SU-DHL-6 (cell line): ENCODE measurements around the gene FBF1.
"Not testable (repeated sequence)": the region's sequence is repeated elsewhere in the genome, so short reads cannot be mapped to it uniquely, and the experiment has no call there.

Experiments used
- H2AFZ ChIP-seq: fragments of 200-600 bp; sonication (generic); 2 replicates; pipeline ENCODE4 v1.6.1; 2014; ENCODE audit warnings: low read depth, mild to moderate bottlenecking, moderate library complexity, mixed read lengths, antibody characterized with exemption, low read length; ENCODE audit not compliant: severe bottlenecking
- H3F3A ChIP-seq: fragments of 200-600 bp; shearing (Covaris generic); 2 replicates; pipeline ENCODE4 v1.6.0; 2016; ENCODE audit warnings: antibody characterized with exemption, mild to moderate bottlenecking; ENCODE audit not compliant: insufficient read depth
- H3K27ac ChIP-seq: fragments of 200-600 bp; sonication (generic); 2 replicates; pipeline ENCODE4 v1.5.1; 2016; ENCODE audit warnings: low read depth, mild to moderate bottlenecking, low read length, moderate library complexity, mixed read lengths
- H3K27me3 ChIP-seq: fragments of 200-600 bp; sonication (generic), shearing (Covaris generic); 2 replicates; pipeline ENCODE4 v1.6.0; 2014; ENCODE audit warnings: mild to moderate bottlenecking, low read length
- H3K36me3 ChIP-seq: fragments of 200-600 bp; sonication (generic); 2 replicates; pipeline ENCODE4 v1.6.1; 2014; ENCODE audit warnings: mild to moderate bottlenecking, low read length, mixed read lengths
- H3K4me2 ChIP-seq: fragments of 300-600, 200-600 bp; shearing (Covaris generic), sonication (generic); 2 replicates; pipeline ENCODE4 v1.6.0; 2014; ENCODE audit warnings: low read length, low read depth, mild to moderate bottlenecking; ENCODE audit not compliant: poor library complexity, severe bottlenecking
- H3K4me3 ChIP-seq: fragments of 200-600 bp; sonication (generic); 2 replicates; pipeline ENCODE4 v1.5.1; 2014; ENCODE audit warnings: antibody characterized with exemption, low read length, mild to moderate bottlenecking, mixed read lengths; ENCODE audit not compliant: insufficient read depth, poor library complexity, severe bottlenecking
- H3K79me2 ChIP-seq: fragments of 200-600 bp; sonication (generic); 2 replicates; pipeline ENCODE4 v1.6.1; 2014; ENCODE audit warnings: mild to moderate bottlenecking, low read length, moderate library complexity; ENCODE audit not compliant: insufficient read depth
- H3K9ac ChIP-seq: fragments of 200-600 bp; sonication (generic); 2 replicates; pipeline ENCODE4 v1.7.0; 2014; ENCODE audit warnings: mild to moderate bottlenecking, low read length
- H3K9me2 ChIP-seq: fragments of 200-600 bp; sonication (generic); replicated peaks from 2 replicates; pipeline ENCODE4 v1.6.1; 2014; ENCODE audit warnings: low read length; ENCODE audit not compliant: insufficient read depth
- H3K9me3 ChIP-seq: fragments of 200-600 bp; sonication (generic); 2 replicates; pipeline ENCODE4 v1.6.1; 2014; ENCODE audit warnings: low read length, mixed read lengths; ENCODE audit not compliant: insufficient read depth
- H4K20me1 ChIP-seq: fragments of 200-600 bp; sonication (generic); 2 replicates; pipeline ENCODE4 v1.6.1; 2014; ENCODE audit warnings: low read depth, mild to moderate bottlenecking, antibody characterized with exemption, low read length, moderate library complexity, mixed read lengths
- EZH2phosphoT487 ChIP-seq: fragments of 200-600 bp; sonication (generic), shearing (Covaris generic); conservative IDR thresholded peaks from 2 replicates; pipeline ENCODE4 v1.6.1; 2018; ENCODE audit warnings: mild to moderate bottlenecking, antibody characterized with exemption, low read length, moderate library complexity, mixed read lengths
- TF ChIP-seq, protein P1 (sequence below): fragments of 200-600 bp; sonication (generic); IDR thresholded peaks from one replicate; pipeline ENCODE4 v1.5.1; 2017; ENCODE audit warnings: antibody characterized with exemption, mild to moderate bottlenecking, low read length, moderate library complexity; ENCODE audit not compliant: insufficient read depth, poor library complexity, severe bottlenecking

Gene FBF1

DNA sequence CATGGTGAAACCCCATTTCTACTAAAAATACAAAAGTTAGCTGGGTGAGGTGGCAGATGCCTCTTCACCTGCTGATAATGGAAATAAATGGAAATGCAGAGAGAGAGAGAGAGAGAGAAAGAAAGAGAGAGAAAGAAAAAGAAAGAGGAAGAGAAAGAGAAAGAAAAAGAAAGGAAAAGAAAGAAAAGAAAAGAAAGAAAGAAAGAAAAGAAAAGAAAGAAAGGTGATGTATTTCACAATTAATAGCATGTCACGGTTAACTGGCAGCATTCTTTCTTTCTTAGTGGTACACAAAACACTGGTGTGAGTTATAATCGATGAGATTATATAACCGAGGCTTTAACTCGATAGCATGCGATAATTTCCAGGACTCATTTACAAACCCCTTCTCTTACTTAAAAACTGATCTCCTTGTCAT, 34.9 kb upstream of the FBF1 start:
- H3K9me3 ChIP-seq = no peaks in the 10 kb centered on the region
- no peak overlapping the region for H3K27ac ChIP-seq
- H3K4me2 ChIP-seq = no peak overlapping the region
- no peak for TF ChIP-seq EZH2phosphoT487
- TF ChIP-seq, protein P1, sequence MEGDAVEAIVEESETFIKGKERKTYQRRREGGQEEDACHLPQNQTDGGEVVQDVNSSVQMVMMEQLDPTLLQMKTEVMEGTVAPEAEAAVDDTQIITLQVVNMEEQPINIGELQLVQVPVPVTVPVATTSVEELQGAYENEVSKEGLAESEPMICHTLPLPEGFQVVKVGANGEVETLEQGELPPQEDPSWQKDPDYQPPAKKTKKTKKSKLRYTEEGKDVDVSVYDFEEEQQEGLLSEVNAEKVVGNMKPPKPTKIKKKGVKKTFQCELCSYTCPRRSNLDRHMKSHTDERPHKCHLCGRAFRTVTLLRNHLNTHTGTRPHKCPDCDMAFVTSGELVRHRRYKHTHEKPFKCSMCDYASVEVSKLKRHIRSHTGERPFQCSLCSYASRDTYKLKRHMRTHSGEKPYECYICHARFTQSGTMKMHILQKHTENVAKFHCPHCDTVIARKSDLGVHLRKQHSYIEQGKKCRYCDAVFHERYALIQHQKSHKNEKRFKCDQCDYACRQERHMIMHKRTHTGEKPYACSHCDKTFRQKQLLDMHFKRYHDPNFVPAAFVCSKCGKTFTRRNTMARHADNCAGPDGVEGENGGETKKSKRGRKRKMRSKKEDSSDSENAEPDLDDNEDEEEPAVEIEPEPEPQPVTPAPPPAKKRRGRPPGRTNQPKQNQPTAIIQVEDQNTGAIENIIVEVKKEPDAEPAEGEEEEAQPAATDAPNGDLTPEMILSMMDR = no peak
- H3K4me3 ChIP-seq = no peak overlapping the region
- H3K9ac ChIP-seq = no peak overlapping the region
- no peaks in the 10 kb centered on the region; the same call in 1 of the 2 replicates for H3K79me2 ChIP-seq
- H3K9me2 ChIP-seq = no peaks in the 10 kb centered on the region
- H4K20me1 ChIP-seq = no peaks in the 10 kb centered on the region
- no peaks in the 10 kb centered on the region for H3K36me3 ChIP-seq
- H3K27me3 ChIP-seq = no peaks in the 10 kb centered on the region
- H2AFZ ChIP-seq = no peak overlapping the region
- H3F3A ChIP-seq = 0 out of 2 replicates have a peak, but pooled peaks cover 15% of the 10 kb centered on the region

DNA sequence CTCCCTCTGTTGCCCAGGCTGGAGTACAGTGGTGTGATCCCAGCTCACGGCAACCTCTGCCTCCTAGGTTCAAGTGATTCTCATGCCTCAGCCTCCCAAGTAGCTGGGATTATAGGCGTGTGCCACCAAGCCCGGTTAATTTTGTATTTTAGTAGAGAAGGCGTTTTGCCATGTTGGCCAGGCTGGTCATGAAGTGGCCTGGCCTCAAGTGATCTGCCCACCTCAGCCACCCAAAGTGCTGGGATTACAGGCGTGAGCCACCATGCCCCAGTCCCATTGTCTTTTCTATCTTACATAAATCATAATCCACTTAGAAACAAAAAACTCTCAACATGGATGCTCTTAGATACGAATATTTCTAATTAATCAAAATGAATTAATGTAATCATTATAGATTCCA, 34.3 kb upstream of the FBF1 start:
- H3K27ac ChIP-seq, H3K9me3 ChIP-seq, H3K4me2 ChIP-seq, H3K9ac ChIP-seq, H4K20me1 ChIP-seq, H3K27me3 ChIP-seq, H3K36me3 ChIP-seq, H2AFZ ChIP-seq, H3K9me2 ChIP-seq, H3K4me3 ChIP-seq, H3K79me2 ChIP-seq: not testable (repeated sequence)
- H3F3A ChIP-seq = 0 out of 2 replicates have a peak, but pooled peaks cover 13% of the 10 kb centered on the region

DNA sequence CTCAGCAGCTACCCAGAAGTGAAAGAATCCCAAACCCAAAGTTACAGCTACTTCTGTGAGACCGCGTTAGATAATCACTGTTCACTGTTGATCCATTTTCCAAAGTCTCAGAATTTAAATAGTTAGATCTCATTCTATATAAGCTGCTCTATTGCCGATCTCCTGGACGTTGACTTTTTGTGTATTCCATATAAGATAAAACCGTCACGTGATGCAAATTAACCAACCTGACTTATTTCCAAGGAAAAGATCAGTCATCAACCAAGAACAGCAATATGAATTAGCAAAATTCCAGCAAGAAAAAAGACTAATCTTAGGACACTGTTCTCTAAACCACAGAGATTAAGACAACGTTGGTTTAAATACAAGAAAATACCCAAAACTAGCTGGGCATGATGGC, 29.8 kb upstream of the FBF1 start:
- Histone ChIP-seq H3K4me3 (no peak overlapping the region), H3K4me2 (no peak overlapping the region), H3F3A (peaks cover 8% of the 10 kb centered on the region; the same call in 1 of the 2 replicates), H4K20me1 (no peaks in the 10 kb centered on the region), H3K9me2 (no peaks in the 10 kb centered on the region), H3K36me3 (no peaks in the 10 kb centered on the region), H2AFZ (no peak overlapping the region), H3K9me3 (no peaks in the 10 kb centered on the region), H3K27ac (no peak overlapping the region), H3K27me3 (no peaks in the 10 kb centered on the region), H3K79me2 (no peaks in the 10 kb centered on the region), H3K9ac (no peak overlapping the region)
- TF ChIP-seq EZH2phosphoT487 = no peak
- TF ChIP-seq, protein P1 = no peak

GRCh38 chr17:75970011-75970523, 29.2 kb upstream of the FBF1 start:
- Histone ChIP-seq H4K20me1 (no peaks in the 10 kb centered on the region), H3K27me3 (no peaks in the 10 kb centered on the region), H3K9me2 (no peaks in the 10 kb centered on the region), H3K9me3 (no peaks in the 10 kb centered on the region), H3K4me2 (no peak overlapping the region), H3K4me3 (no peak overlapping the region), H3K9ac (no peak overlapping the region), H3F3A (peaks cover 8% of the 10 kb centered on the region; the same call in 1 of the 2 replicates), H3K79me2 (no peaks in the 10 kb centered on the region), H2AFZ (no peak overlapping the region), H3K36me3 (no peaks in the 10 kb centered on the region), H3K27ac (no peak overlapping the region)
- no peak for TF ChIP-seq EZH2phosphoT487
- TF ChIP-seq, protein P1 = no peak

DNA sequence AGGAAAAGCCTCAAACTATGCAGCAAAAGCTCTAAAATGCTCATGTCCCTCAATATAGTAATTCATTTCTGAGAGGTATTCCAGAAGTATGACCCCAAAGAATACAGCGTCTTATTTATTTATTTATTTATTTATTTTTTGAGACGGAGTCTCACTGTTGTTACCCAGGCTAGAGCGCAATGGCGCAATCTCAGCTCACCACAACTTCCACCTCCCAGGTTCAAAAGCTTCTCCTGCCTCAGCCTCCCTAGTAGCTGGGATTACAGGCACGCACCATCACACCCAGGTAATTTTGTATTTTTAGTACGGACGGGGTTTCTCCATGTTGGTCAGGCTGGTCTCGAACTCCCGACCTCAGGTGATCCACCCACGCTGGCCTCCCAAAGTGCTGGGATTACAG, 28.2 kb upstream of the FBF1 start:
- H3K27me3 ChIP-seq, H2AFZ ChIP-seq, H3K79me2 ChIP-seq, H3K9me2 ChIP-seq, H4K20me1 ChIP-seq, H3K4me2 ChIP-seq, H3K27ac ChIP-seq, H3K9ac ChIP-seq, H3F3A ChIP-seq, H3K9me3 ChIP-seq, H3K4me3 ChIP-seq, H3K36me3 ChIP-seq: not testable (repeated sequence)
